ENCODE results near the gene AGBL4.

The AGBL4 gene

DNA sequence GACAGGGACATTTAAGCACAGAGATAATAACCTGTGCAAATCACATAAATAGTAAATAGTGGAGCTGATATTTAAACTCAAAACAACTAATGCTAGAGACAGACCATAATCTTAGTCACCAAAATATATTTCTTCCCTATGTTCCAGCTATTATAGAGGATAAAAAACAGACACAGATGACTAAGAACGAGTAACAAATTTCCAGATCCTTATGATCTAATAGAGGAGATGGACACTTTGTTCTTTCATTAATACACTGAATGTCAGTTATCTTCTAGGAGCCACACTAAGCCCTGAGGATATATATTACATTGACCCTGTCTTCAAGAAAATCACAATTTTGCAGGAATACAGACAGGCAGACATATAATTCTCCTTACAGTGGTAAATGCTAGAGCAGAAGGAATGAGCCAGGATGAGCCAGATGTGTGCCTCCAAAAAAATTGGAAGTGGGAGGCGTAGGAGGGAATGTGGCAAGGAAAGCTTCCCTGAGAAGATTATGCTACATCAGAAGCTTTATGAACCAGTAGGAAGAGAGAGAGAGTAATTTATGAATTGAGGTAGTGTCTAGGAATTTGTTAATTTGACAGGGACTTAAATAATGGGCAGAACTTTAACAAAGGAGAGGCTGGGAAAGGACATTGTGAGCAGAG lies 851.7 kb downstream of the AGBL4 start:
- no peak for DNase-seq

DNA sequence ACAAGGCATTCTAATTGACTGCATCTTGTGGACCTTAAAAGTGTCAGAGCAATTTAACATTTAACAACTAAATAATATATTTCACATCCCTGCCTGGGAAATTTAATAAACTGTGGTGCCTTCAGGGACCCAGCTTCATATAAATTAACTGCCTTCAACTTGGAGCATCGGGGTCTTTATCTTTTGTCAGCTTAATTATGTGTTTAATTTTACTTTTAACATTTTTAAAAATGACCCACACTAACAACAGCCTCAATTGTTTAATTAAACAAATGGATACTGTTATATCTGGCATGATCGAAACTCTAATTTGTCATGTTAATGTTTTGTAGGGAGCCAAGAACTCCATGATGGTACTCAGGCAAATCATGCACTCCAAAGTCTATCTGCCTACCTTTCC lies 857.7 kb downstream of the AGBL4 start:
- DNase-seq = no peak

- DNase-seq = no peak
Observed at GRCh38 chr1:49163031-49163430, 860.7 kb downstream of the AGBL4 start.

- DNase-seq = no peak
Observed at GRCh38 chr1:49160677-49161076, 863.1 kb downstream of the AGBL4 start.

DNA sequence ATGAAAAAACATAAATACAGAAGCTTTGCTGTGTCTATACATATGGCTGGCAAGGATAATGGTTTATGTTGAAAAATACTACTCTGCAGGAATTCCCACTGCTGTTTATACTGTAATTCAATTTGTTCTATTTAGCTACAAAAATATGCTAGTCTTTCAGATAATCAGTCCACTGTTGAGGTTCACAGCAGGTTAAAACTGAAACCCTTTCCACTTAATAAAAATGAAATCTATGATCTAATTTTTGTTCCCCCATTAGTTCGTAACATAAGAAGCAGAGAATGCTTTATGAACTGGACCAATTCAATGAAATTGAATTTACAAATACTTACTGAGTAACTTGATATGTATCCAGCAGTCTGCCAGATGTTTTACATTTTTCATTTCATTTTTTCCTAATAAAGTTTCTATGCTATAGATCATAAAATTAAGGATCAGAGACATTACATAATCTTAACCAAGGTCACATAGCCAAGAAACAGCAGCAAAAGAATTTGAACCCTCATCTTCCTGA lies 887.0 kb downstream of the AGBL4 start:
- no peak for DNase-seq

DNA sequence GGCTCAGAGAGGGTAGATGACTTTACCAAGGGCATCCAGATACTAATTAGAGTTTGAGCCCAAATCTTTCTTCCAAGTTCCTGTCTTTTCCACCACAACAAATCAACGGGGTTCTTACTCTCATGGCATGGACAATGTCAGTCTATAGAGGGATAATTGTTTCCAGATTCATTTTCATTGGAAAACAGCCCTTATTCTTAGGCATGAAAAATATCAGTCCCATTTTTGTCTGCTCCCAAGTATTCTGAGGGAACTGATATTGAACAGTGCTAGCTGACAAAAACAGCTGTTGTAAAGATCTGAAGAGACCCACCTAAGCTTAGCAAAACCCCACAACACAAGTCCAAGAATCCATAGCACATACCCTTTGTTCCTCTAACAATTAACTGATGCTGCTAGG lies 898.0 kb downstream of the AGBL4 start:
- no peak for DNase-seq

DNA sequence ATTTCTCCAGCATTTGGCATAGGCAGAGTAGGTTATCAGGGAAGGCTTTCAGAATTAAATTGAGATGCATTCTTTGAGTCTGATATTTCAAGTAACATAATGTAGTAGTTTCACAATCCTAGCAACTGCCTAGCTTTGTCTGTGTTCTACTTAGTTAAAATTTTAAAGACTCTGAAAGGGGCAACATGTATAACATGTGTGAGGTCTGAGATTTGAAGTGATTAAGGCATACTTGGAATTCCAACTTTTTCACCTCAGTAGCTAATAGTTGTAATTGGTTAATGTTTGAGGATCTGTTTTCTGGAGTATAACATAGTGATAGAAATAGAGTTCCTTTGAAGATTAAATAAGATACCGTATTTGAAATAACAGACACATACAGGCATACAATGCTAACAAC lies 911.8 kb downstream of the AGBL4 start:
- DNase-seq = no peak

DNA sequence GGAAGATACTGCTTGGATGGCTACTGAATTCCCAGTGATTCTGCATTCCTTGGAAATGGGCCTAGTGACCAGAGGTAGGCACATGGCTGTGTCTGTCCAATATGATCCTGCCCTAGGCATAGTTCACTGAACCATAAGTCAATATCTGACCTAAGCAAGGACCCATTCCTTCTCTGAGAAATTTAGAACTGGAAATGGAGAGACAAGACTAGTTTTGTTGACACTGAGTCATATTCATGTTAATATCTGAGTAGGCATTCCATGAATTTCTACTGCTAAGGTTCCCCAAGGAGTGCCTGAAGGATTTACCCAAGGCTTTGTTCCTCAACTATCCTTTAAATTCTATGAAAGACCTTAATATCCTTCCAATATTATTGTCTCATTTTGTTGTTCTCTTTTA lies 917.3 kb downstream of the AGBL4 start:
- DNase-seq = no peak

DNA sequence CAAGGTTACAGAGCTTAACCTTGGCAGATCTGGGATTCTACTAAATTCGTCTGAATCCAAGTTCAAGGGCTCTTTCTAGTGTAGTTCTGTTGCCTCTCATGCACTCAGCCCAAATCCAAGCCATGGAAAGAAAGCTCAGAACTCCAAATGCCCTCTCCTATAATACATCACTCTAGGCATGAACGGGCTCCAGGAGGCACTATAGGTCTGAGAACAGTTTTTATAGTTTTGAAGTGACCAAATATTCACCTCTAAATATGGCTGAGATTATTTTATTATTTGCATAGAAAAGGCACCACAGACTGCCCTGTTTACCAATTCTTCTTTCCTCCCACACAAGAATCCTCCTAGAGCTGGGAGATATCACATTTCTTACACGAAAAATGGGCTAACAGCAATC lies 919.2 kb downstream of the AGBL4 start:
- no peak for DNase-seq

DNA sequence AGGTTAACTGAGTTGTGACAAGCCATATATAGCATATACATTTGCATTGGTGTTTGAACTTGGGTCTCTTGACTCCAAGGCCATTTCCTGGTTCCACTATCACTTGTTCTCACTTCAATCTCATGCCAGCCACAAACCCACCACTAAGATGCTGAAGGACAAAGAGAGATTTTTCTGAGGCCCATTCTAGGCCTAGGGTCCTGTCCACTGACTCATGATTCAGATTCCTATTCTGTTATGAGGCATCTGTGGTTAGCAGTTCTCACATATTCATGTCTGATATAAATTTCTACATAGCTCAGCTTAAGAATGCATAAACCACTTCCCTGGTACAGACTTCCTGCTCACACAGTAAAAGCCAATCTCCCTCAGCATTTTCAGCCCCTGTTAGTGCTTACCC lies 921.0 kb downstream of the AGBL4 start:
- no peak for DNase-seq

- no peak for DNase-seq
Observed at GRCh38 chr1:49098866-49099265, 924.9 kb downstream of the AGBL4 start.

GRCh38 chr1:49086327-49086726 lies 937.4 kb downstream of the AGBL4 start:
- no peak for DNase-seq

DNA sequence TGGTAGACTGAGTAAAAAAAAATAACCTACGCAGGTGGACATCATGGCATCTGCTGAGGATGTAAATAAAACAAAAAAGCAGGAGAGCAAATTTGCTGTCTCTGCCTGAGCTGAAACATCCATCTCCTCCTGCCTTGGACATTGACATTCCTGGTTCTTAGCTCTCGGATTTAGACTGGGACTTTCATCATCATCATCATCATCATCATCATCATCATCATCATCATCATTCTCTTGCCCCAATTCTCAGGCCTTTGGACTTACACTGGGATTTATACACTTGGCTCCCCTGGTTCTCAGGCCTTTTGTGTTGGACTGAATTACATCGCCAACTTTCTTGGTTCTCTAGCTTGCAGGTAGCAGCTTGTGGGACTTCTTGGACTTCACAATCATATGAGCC lies 938.7 kb downstream of the AGBL4 start:
- no peak for DNase-seq

- no peak for DNase-seq
Observed at GRCh38 chr1:49060766-49061165, 963.0 kb downstream of the AGBL4 start.

GRCh38 chr1:49059087-49059486 lies 964.7 kb downstream of the AGBL4 start:
- no peak for DNase-seq

GRCh38 chr1:49052102-49052501 lies 971.7 kb downstream of the AGBL4 start:
- DNase-seq = no peak

GRCh38 chr1:49051647-49052046 lies 972.1 kb downstream of the AGBL4 start:
- no peak for DNase-seq

DNA sequence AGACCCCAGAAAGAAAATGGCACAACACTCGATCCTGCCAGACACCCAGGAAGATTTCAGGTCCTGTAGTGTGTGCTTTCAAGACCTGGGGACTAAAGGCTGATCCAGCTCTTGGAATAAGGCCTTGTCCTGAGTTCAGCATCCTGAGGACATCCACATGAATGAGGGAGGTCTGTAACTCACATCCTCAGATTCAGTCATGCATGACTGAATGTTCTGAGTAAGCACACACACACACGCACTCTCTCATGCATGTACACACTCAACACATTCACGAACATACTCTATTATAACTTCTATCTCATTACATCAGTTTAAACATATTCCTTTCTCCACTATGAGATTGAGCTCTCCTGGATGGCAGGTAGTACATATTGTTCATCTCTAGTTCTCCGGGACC lies 973.7 kb downstream of the AGBL4 start:
- no peak for DNase-seq

GRCh38 chr1:49048188-49048587 lies 975.6 kb downstream of the AGBL4 start:
- DNase-seq = no peak

DNA sequence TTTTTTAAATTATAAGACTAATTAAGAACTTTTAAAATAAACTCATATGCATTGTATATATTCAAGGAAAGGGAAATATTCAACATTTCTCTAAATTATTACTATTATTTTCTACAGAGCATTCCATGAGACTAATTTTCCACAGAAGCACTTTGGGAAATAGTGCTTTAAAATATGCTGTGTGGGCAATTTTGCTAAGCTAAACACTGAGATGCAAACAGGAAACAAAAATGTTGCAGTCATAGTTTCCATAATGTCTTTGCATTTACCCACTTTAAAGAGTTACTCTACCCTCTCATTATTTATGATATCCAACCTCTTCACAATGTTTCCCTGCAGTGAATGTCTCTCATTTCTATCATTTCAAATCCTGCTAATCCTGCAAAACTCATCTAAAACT lies 977.4 kb downstream of the AGBL4 start:
- DNase-seq = no peak

GRCh38 chr1:49045371-49045770 lies 978.4 kb downstream of the AGBL4 start:
- no peak for DNase-seq

- DNase-seq = no peak
Observed at GRCh38 chr1:49036700-49037099, 987.1 kb downstream of the AGBL4 start.

- no peak for DNase-seq
Observed at GRCh38 chr1:49028396-49028795, 995.4 kb downstream of the AGBL4 start.

DNA sequence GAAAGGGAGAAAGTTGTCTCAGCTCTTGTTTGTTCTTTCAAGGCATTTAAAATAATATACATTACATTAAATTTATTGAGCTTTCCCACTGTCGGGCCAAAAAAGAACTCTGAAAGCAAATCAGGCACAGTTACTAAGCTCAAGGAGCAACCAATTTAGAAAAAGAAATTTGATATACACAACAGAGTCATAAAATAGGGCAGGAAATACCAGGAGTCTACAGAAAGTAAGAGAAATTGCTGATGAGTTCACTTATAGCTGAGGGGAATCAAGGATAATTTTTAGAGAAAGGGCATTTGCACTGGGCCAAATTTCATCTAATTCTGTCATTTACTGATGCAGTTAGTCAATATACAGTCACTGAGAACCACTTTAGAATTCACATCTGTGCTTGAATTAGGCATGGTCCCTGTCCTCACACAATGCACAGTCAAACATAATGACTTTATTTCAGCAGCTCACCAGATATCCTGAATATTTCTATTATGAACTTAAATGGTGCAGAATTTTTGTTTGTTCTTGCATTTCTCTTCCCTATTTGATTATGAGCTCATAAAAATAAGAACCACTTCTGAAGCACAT lies 997.4 kb downstream of the AGBL4 start:
- no peak for DNase-seq

Measured in stimulated activated naive CD4-positive, alpha-beta T cell treated with Interleukin-2 at 50 U/mL for 16 hours (primary cell).